BJ (cell line): Measurements from ENCODE around the gene TMEM238L. TPM values are rescaled to one million over a fixed set of nuclear protein-coding genes. Genes with fewer than 3 reads are reported as not detected.
"Not testable (repeated sequence)": the region's sequence is repeated elsewhere in the genome, so short reads cannot be mapped to it uniquely, and the experiment has no call there.

ENCODE experiments used
- CTCF ChIA-PET: fragments of 350-600 bp; formaldehyde crosslinking; extraction: SDS; loops from one replicate; lab custom pipeline; 2021; ENCODE audit warnings: antibody characterized with exemption, inconsistent platforms; lab: Yijun Ruan, JAX
- POLR2A ChIA-PET: fragments of 300-600 bp; sonication (Branson Sonifier 250); formaldehyde crosslinking; extraction: SDS; loops from one replicate; lab custom pipeline; 2021; ENCODE audit warnings: antibody characterized with exemption; lab: Charles Lee
- DNase-seq: peaks from one replicate; pipeline ENCODE4 v3.0.0-alpha.2; 2011; ENCODE audit warnings: low read depth
- H3K27me3 ChIP-seq: 2 replicates; pipeline ENCODE4 v1.6.0; 2011; ENCODE audit warnings: low read length; ENCODE audit not compliant: control insufficient read depth, insufficient read depth
- H3K36me3 ChIP-seq: 2 replicates; pipeline ENCODE4 v1.5.1; 2011; ENCODE audit warnings: low read length; ENCODE audit not compliant: control insufficient read depth, insufficient read depth
- H3K4me3 ChIP-seq: 2 replicates; pipeline ENCODE4 v1.5.1; 2011; ENCODE audit warnings: low read depth, mild to moderate bottlenecking, control low read depth, low read length
- CTCF ChIP-seq: IDR thresholded peaks from 2 replicates; pipeline ENCODE4 v1.5.1; 2011; ENCODE audit warnings: low read depth, mild to moderate bottlenecking, control low read depth, inconsistent platforms, low read length, moderate library complexity; ENCODE audit not compliant: insufficient read depth
- polyA minus RNA-seq: library from RNA; depleted of rRNA, polyadenylated mRNA; stranded (reverse); fragments of >200 nt; gene quantifications from 2 replicates; pipeline ENCODE4 v1.2.3, GENCODE V29; 2011; rRNA and poly(A)+ RNA removed
- polyA plus RNA-seq: library from polyadenylated mRNA; depleted of rRNA; stranded (reverse); fragments of >200 nt; gene quantifications from 2 replicates; pipeline ENCODE4 v1.2.3, GENCODE V29; 2011; rRNA removed

The TMEM238L gene
- polyA plus RNA-seq (not detected in 2 replicates), polyA minus RNA-seq (not detected in 2 replicates)

- no peak for DNase-seq
- ChIA-PET CTCF (no interaction called here), POLR2A (no interaction called here)
- Histone ChIP-seq H3K4me3 (no peak within 1 kb of the TSS), H3K27me3 (no peaks in the 10 kb centered on the region), H3K36me3 (no peaks in the 10 kb centered on the region)
- no peak for TF ChIP-seq CTCF
These were observed at the start of gene TMEM238L for GRCh38 chr17:10803830-10804475. TSS of gene TMEM238L (minus strand) at chr17:10804099. CDS start at chr17:10803963, 136 bp downstream.

GRCh38 chr17:10846636-10847035 is 42.7 kb upstream of the TMEM238L start:
- POLR2A ChIA-PET, H3K27me3 ChIP-seq, DNase-seq, H3K36me3 ChIP-seq, H3K4me3 ChIP-seq: not testable (repeated sequence)
- CTCF ChIA-PET = interaction anchor here (0.6 to 4.3 kb wide), 6 partner anchors 20 to 208 kb away, joined by 4 to 72 read pairs (median 23); no protein-coding TSS in a partner anchor

GRCh38 chr17:10845388-10845751 is 41.5 kb upstream of the TMEM238L start:
- Histone ChIP-seq H3K4me3 (no peak overlapping the region), H3K27me3 (no peaks in the 10 kb centered on the region), H3K36me3 (no peaks in the 10 kb centered on the region)
- TF ChIP-seq CTCF = no peak
- CTCF ChIA-PET = interaction anchor here (0.7 to 4.3 kb wide), 17 partner anchors 10 to 1160 kb away, joined by 3 to 72 read pairs (median 4); no protein-coding TSS in a partner anchor
- no peak for DNase-seq
- POLR2A ChIA-PET = interaction anchor here (0.6 kb wide), 1 partner anchor 1484 kb away, joined by 3 read pairs; no protein-coding TSS in a partner anchor

GRCh38 chr17:10844621-10845387 is 40.9 kb upstream of the TMEM238L start:
- DNase-seq = no peak
- POLR2A ChIA-PET = interaction anchor here (0.6 kb wide), 1 partner anchor 1485 kb away, joined by 3 read pairs; no protein-coding TSS in a partner anchor
- Histone ChIP-seq H3K27me3 (no peaks in the 10 kb centered on the region), H3K36me3 (no peaks in the 10 kb centered on the region), H3K4me3 (peak overlapping the region; percentile 45)
- CTCF ChIA-PET = interaction anchor here (0.6 to 4.3 kb wide), 26 partner anchors 9 to 1159 kb away, joined by 3 to 72 read pairs (median 4); no protein-coding TSS in a partner anchor
- TF ChIP-seq CTCF = peak; percentile 89

GRCh38 chr17:10843811-10844210 is 39.9 kb upstream of the TMEM238L start:
- no peaks in the 10 kb centered on the region for H3K36me3 ChIP-seq
- DNase-seq = no peak
- no peak for TF ChIP-seq CTCF
- CTCF ChIA-PET = interaction anchor here (1.3 to 4.3 kb wide), 7 partner anchors 8 to 226 kb away, joined by 3 to 72 read pairs (median 17); no protein-coding TSS in a partner anchor
- POLR2A ChIA-PET = no interaction called here
- H3K27me3 ChIP-seq = no peaks in the 10 kb centered on the region
- H3K4me3 ChIP-seq = no peak overlapping the region
